ENCODE data around the gene PAGR1.
"Not testable (repeated sequence)": the region's sequence is repeated elsewhere in the genome, so short reads cannot be mapped to it uniquely, and the experiment has no call there.

The PAGR1 gene

DNA sequence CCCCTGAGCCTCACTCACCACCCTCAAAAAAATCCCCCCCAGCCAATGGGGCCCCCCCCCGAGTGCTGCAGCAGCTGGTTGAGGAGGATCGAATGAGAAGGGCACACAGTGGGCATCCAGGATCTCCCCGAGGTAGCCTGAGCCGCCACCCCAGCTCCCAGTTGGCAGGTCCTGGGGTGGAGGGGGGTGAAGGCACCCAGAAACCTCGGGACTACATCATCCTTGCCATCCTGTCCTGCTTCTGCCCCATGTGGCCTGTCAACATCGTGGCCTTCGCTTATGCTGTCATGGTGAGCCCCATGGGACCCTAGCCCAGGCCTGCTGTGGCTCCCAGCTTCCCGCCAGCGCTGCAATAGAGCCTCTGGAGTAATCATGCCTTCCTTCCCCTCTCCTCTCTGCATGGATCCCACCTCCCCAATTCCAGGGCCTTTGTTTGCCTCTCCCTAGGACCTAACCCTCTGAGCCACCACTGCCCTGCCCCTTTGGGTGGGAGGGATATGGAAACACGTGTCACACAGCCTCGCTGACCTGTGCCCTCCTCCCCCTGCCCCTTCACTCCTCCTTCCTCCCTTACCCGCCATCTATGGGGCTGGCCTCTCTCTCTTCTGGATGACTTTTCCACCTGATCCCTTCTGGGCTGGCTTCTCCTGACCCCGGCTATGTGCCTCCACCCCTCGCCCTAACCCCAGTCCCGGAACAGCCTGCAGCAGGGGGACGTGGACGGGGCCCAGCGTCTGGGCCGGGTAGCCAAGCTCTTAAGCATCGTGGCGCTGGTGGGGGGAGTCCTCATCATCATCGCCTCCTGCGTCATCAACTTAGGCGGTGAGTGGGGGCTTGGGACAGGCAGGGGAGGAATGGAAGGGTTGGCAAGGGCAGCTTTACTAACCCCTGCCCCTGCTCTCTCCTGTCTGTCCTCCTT is 2.0 kb upstream of the PAGR1 start:
- DNase-seq, result no peak

DNA sequence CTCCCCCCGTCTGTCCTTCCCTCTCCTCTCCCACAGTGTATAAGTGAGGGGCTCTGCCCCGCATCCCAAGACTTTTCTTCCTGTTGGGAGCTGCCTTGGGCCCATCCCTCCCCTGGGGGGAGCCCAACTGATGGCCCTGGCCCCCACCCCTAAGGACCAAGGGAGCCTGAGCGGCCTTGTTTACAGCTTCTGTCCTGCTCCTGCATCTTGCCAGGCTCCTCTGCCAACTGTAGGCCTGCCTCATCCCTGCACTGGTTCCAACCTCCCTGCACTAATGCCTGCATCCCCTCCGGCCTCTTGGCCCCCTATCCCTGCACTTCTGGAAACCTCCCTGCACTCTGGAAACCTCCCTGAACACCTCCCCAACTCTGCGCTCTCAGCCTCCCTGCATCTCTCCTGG is 1.4 kb upstream of the PAGR1 start:
- no peak for DNase-seq

DNA sequence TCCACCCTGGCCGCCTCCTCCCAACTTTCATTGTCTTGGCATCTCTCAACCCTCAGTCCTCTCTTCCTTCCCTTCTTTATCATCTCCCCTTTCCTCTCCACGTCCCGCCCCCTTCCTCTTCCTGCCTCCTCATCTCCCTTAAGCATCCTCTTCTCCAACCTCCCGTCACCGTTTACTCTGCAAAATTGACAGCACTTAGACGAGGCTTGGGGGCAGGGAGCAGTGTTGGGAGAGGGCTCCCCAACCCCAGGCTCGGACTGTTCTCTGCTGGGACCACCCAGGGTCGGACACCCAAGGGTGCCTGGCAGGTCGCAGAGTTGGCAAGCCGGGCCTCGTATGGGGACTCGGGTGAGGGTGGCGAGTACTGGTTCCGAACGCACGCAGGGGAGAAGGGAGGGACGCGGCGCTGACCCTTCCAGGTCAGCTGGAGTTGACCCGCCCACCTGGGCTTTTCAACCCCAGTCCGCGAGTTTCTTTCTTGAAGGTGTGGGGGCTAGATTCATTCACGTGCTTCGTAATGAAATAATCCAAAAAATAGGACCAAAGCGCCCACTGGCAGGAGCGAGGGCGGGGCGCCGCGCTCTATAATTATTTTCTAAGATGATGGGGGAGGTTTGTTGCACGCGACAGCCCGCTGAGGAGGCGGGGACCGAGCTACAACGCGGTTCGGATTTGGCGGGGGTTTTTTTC is 775 bp upstream of the PAGR1 start:
- peak; percentile 40 for DNase-seq

DNA sequence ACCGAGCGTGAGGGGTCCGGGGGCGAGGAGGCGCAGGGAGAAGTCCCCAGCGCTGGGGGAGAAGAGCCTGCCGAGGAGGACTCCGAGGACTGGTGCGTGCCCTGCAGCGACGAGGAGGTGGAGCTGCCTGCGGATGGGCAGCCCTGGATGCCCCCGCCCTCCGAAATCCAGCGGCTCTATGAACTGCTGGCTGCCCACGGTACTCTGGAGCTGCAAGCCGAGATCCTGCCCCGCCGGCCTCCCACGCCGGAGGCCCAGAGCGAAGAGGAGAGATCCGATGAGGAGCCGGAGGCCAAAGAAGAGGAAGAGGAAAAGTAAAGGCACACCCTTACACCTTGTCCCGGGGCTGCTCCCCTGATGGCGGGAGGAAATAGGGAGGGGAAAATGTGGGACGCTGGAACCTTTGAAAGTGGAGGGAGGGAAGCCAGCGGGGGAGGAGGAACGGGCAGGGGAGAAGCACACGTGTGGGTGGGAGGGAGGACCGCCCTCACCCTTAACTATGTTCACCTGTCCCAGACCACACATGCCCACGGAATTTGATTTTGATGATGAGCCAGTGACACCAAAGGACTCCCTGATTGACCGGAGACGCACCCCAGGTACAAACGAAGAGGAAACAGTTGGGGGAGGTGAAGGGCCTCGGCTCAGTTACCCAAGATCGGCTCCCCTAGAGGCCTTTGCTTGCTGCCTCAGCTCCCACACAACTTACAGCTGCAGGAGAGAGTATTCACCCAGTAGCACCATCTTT is 916 bp downstream of the PAGR1 start:
- peak; percentile 73 for DNase-seq

DNA sequence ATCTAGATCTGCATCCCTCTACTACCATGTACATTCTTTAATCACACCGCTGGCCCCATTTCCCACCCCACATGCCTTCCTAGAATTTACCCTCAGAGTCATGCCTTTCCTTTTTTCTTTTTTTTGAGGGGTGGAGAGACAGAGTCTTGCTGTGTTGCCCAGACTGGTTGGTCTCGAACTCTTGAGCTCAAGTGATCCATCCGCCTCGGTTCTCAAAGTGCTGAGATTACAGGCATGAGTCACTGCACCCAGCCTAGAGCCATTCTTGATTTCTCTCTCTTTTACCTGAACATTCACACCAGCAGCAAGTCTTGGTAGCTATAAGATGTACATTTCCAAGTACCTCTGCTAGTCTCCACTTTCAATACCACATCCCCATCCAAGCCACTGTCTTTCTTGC is 2.1 kb downstream of the PAGR1 start:
- no peak for DNase-seq

DNA sequence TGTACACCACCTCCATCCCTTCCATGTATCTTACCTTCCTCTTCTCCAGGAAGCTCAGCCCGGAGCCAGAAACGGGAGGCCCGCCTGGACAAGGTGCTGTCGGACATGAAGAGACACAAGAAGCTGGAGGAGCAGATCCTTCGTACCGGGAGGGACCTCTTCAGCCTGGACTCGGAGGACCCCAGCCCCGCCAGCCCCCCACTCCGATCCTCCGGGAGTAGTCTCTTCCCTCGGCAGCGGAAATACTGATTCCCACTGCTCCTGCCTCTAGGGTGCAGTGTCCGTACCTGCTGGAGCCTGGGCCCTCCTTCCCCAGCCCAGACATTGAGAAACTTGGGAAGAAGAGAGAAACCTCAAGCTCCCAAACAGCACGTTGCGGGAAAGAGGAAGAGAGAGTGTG is 3.6 kb downstream of the PAGR1 start:
- DNase-seq, result no peak

DNA sequence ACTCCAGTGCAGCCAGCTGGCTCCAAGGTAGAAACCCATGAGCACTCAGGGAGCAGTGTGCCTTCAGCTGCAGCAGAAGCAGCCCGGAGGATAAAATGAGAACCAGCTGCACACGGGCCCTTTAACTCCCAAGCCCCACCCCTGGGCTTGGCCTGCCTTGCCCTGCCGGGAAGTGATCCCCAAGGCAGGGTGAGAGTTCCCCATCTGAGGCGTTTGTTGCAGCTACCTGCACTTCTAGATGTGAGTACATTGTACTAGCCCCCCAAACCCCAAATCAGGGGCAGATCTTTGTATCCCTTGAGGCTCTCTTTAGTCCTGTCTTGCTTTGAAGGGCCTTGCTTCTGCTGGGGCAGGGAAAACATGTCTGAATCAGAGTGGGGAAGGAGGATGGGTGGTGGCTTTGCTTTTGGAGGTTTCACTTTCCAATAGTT is 4.3 kb downstream of the PAGR1 start, which contains the start of gene MVP:
MVP (plus strand) TSS at position 192 of the 431 bp plus-strand sequence. CDS start 10,088 bp downstream, outside the sequence.
- DNase-seq, result peak; percentile 82

DNA sequence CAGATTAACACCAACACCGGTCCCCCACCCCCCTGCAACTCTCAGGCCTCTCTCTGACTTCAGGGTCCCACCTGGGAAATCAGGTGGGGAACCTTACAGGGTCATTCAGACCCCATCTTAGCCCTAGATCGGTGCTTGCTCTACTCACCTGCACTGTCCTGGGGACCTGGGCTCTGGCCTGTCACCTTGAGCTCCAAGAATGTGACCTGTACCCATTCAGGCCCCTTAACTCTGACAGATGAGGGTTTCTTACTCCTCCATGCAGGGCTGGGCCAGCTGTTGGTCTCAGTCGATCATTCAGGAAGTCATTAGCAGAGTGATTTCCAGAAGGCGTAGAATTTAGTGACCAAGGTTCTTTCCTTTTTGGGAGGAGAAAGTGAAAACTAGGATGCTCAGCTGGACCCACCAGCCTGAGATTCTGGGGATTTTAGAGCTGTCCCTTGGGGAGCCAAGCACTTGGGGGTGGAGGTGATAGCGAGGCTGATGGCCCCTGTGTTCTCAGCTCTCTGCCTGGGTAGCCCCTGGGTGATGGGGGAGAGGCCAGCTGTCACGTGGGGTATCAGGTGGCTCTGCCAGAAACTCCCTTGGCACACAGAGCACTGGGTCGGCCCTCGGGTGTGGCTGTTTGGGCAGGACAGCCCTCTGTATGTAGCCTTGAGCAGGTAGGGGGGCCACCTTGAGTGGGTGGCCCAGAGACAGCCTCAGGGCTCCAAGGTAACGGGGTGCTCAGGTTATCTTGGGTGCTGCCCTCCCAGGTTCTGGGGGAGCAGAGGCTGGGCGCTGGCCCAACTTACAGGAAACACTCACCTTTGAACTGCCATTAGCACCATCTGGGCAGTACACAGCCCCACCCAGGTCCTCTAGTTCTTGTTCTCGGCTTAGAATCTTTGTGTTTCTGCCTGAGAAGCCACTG is 5.0 kb downstream of the PAGR1 start:
- no peak for DNase-seq

DNA sequence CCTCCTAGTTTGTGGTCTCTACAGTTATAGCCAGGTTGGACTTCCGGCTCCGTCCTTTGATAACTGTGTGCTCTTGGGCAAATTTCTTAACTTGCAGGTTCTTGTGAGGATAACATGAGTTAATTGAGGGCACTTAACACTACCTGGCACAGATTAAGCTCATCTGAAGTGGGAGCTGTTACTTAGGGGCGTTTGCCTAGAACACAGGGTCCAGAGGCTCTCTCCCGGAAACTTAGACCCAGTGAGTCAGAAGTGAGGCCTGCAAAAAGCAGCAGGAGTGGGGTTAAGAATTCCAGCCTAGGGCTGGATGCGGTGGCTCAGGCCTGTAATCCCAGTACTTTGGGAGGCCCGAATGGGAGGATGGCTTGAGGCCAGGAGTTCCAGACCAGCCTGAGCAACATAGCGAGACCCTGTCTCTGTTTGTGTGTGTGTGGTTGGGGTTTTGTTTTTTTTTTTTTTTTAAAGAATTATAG is 5.7 kb downstream of the PAGR1 start:
- DNase-seq, result no peak

DNA sequence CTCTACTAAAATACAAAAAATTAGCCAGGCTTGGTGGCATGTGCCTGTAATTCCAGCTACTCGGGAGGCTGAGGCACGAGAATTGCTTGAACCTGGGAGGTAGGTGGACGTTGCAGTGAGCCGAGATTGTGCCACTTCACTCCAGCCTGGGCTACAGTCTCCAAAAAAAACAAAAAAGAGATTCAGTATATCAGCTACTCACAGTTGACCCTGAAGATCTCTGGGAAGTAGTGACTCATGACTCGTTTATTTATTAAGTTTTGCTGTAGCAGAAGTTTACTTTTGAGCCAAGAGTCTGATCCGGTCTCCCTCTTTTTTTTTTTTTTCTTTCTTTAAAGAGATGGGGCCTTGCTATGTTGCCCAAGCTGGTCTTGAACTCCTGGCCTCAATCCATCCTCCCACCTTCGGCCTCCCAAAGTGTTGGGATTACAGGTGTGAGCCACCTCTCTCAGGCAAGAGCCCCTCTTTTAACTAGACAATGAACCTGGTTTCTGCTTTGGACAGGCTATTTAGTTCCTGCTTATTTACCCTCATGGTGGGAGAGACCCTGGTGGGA is 8.7 kb downstream of the PAGR1 start:
- no peak for DNase-seq

DNA sequence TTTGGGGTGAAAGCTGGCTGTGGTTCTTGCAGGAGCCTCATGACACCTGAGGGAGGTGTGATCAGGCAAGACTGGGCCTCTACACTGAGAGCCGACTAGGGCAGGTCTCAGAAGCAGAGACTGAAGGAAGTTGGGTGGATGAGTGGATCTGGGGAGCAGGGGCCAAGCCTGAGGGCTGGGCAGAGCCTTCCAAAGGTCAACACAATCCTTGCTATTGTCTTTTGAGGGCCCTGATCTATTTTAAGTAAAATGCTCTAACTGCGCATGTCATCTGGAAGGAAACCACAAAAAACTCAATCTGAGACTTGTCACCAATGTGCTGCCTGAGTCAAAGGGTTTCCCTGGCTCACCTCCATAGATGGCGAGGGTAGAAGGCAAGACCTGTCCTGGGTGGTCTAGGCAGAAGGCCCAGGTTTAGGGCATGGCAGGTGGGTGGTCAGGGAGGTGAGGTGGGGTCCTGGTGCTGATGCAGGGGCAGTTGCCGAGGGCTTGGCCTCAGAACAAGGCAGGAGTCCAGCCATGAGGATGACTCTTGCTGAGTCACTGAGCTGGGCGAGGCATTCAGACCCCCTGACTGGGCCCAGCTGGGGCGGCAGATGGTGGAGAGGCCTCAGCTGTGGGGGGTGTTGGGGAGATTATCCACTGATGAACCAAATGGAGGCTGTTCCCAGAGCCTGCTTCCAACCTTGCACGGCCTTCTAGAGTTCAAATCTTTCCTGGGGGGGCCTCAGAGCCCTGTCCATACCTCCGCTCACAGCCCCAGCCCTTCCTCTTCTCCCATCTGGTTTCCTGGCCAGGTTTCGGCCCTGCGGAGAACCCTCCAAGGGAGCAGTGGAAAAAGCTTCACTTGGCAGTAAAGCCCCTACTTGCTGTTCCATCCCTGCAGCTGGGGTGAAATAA is 9.4 kb downstream of the PAGR1 start:
- peak; percentile 67 for DNase-seq

DNA sequence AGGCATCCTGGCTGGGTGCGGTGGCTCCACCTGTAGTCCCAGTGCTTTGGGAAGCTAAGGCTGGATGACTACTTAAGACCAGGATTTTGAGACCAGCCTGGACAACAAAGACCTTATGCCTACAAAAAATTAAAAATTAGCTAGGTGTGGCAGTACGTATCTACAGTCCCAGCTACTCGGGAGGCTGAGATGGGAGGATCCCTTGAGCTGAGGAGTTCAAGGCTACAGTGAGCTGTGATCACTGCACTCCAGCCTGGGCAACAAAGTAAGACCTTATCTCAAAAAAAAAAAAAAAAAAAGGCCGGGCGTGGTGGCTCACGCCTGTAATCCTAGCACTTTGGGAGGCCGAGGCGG is 10.4 kb downstream of the PAGR1 start:
- DNase-seq, result no peak

DNA sequence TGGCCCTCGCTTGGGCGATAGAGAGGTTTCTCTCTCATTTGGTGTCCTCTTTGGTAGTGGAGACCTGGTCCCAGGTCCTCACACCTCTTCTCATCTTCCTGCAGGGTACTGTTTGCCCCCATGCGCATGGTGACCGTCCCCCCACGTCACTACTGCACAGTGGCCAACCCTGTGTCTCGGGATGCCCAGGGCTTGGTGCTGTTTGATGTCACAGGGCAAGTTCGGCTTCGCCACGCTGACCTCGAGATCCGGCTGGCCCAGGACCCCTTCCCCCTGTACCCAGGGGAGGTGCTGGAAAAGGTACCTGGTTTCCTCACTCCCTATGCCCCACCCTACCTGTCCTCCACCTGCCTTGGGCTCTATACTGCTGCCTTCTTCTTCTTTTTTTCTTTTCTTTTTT is 14.8 kb downstream of the PAGR1 start:
- DNase-seq, result no peak

DNA sequence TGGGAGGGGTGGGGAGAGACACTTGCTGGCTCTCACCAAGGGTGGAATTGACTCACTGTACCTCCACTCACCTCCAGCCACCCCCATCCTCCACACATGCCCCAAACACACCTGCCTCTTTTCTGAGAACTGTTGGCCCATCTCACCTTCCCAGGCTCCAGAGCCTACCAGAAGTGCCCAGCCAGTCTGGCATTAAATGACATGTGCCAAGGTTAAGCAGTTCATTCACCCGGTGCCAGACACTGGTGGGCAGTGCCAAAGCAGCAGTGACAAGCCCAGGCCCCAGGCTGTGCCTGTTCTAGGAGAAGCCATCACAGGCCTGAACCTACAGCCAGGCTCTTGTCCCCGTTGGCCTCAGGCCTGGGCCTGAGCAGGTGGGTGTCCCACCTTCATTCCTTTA is 15.5 kb downstream of the PAGR1 start:
- DNase-seq, result no peak

DNA sequence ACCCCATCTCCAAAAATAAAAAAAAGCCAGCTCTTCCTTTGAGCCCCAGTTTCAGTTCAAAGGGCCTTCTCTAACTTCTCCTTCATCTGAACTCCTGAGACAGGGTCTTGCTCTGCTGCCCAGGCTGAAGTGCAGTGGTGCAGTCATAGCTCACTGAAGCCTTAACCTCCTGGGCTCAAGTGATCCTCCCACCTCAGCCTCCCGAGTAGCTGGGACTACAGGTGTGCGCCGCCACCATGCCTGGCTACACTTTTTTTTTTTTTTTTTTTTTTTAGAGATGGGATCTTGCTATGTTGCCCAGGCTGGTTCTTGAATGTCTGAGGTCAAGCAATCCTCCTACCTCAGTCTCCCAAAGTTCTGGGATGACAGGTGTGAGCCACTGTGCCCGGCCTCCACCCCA is 17.3 kb downstream of the PAGR1 start:
- not testable (repeated sequence) for DNase-seq

DNA sequence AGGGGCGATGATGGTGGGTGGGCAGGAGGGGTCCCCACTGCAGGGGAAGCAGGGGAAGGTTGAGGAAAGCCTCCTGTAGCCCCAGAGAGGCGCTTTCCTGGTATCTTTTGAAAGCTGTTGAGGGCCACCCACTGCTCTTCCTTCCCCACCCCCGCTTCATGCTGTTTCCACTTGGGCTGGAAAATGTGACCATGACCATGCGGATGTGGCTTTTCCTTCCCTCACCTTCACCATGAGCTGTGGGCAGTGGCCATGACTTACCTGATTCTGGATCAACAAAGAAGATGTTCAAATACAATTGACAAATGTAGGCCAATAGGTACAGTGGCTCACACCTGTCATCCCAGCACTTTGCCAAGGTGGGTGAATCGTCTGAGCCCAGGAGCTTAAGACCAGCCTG is 18.1 kb downstream of the PAGR1 start:
- DNase-seq, result no peak

DNA sequence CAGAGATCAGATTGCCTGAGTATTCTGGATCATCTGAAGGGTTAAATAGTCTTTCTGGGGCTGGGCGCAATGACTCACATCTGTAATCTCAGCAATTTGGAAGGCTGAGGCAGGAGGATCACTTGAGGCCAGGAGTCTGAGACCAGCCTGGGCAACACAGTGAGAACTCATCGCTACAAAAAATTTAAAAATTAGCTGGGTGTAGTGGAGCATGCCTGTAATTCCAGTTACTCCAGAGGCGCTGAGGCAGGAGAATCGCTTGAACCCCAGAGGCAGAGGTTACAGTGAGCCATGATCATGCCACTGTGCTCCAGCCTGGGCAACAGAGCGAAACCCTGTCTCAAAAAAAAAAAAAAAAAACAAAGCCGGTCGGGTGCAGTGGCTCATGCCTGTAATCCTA is 20.0 kb downstream of the PAGR1 start:
- DNase-seq, result no peak

DNA sequence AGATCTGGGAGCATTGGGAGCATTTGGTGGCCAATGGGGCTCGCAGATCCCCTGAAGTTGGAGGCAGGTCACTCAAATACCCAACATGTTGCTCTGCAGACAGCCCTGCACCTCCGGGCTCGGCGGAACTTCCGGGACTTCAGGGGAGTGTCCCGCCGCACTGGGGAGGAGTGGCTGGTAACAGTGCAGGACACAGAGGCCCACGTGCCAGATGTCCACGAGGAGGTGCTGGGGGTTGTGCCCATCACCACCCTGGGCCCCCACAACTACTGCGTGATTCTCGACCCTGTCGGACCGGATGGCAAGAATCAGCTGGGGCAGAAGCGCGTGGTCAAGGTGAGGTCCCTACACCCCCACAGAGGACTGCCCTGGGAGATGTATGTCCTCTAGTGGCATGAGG is 20.7 kb downstream of the PAGR1 start:
- DNase-seq, result no peak

DNA sequence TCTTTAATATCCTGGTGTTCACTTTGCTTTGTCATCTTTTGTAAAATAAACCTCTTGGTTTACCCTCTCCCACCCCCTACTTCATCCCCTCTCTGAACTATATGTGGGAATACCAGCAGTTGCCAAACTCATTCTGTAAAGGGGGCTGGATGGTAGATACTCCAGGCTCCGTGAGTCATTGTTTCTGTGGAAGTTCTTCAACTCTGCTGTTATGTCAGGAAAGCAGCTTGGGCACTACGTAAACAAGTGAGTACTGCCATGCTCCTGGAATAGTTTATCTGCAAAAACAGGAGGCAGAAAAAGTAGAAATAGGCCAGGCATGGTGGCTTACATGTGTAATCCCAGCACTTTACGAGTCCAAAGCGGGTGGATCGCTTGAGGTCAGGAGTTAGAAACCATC is 21.9 kb downstream of the PAGR1 start:
- no peak for DNase-seq

DNA sequence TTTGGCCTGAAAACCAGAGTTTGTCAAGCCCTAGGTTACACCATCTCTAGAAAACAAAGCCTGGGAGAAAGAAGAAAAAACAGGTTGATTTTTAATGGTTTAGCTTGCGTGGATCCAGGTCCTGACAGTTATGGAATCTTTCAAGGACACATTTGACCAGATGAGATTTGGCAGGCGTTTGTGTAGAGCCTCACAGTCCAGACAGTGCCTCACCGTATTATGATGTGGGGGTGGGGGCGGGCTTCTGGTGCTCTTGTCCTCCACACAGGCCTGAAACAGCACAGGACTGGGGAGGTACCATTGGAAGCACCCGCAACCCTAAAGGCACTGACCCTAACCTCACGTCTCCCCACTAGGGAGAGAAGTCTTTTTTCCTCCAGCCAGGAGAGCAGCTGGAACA is 23.9 kb downstream of the PAGR1 start:
- no peak for DNase-seq

DNA sequence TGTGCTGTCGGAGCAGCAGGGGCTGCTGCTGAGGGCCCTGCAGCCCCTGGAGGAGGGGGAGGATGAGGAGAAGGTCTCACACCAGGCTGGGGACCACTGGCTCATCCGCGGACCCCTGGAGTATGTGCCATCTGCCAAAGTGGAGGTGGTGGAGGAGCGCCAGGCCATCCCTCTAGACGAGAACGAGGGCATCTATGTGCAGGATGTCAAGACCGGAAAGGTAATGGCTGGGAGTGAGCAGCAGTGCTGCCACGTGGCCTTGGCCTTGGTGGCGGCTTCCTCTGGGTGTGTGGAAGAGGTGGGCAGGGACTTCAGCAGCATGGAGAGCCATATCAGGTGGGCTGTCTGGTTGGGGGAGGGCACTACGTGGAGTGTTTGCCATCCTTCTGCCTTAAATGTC is 24.3 kb downstream of the PAGR1 start:
- DNase-seq, result no peak

Data from right hindlimb (tissue), 1 donor.